ENCODE results near the gene USP36. TPM values are rescaled to one million over a fixed set of nuclear protein-coding genes. Genes with fewer than 3 reads are reported as not detected.

USP36 gene
- total RNA-seq, 1 donor from 2014 or later = 106 TPM

- intact Hi-C loops (cut with micrococcal nuclease) = loop anchor here (2.0 kb wide), 1 partner anchor 39 kb away; no protein-coding TSS in a partner anchor
These were observed 22.3 kb downstream of the USP36 start for GRCh38 chr17:78818152-78818846.

DNA sequence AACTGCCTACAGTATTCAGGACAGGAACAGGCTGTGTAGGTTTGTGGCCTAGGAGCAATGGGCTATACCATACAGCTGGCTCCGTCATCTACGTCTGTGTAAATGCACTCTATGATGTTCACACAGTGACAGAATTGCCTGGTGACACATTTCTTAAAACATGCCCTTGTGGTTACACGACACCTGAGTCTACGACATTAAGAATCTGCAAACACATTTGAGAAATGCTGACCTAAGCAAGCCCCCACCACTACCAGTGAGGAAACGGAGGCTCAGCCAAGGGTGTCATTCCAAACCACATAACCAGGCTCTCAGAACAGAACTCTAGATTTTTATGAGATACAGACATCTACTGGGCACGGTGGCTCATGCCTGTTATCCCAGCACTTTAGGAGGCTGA is 23.5 kb downstream of the USP36 start:
- intact Hi-C loops (cut with micrococcal nuclease) = loop anchor here (1.0 kb wide), 1 partner anchor 12 kb away; no protein-coding TSS in a partner anchor

DNA sequence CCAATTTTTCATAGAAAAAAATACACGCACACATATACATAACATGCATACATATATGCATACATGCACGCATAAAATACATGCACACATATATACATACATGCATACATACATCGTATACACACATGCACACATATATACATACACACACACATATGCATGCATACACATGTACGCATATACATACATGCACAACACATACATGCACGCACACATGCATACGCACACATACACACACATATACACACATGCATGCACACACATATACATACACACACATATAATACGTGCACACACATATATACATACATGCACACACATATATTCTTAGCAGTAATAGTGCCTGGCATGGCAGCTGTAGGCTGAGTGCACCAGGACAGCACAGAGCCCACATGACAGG is 24.9 kb downstream of the USP36 start:
- intact Hi-C loops (cut with micrococcal nuclease) = no loop called here

DNA sequence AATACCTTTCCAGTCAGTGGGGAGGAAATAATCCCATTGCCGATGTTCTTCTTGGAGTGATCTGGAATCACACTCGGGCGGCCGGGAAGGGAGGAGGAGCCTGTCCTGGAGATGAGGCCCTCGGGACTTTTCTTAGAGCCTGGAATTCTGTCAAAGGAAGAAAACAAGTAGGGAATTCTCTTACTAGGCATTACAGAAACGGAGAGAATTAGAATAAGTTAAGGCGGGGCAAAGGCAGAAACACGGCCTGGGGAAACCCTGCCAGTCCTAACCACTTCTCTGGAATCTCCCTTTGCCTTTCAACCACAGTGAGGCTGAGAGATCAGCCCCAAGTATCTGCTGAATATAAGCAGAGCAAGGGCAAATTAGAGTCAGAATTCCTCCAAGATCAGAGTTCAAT is 27.8 kb downstream of the USP36 start:
- intact Hi-C loops (cut with micrococcal nuclease) = no loop called here

- intact Hi-C loops (cut with micrococcal nuclease) = no loop called here
These were observed 32.5 kb downstream of the USP36 start for GRCh38 chr17:78808163-78808562.

- intact Hi-C loops (cut with micrococcal nuclease) = no loop called here
These were observed 34.2 kb downstream of the USP36 start for GRCh38 chr17:78806451-78806850.

- intact Hi-C loops (cut with micrococcal nuclease) = loop anchor here (1.0 kb wide), 1 partner anchor 12 kb away; no protein-coding TSS in a partner anchor
These were observed 35.3 kb downstream of the USP36 start for GRCh38 chr17:78805301-78805700.

DNA sequence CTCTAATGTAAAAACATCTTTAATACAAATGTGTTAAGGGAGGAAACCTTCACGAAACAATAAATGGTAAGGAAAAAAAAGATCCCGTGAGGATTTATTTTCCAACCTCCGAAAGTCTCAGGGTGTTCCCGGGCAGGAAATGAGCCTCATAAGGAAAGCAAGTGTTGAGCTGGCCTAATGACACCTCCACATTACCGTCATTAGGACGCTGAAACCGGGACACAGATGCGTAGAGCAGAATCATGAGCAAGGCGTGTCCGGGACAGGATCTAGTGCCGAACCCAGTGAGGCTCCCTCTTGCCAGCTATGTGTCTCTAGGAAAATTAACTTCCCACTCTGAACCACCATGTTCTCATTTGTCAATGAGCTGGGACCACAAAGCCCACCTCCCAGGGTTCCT is 35.8 kb downstream of the USP36 start:
- intact Hi-C loops (cut with micrococcal nuclease) = loop anchor here (1.0 kb wide), 1 partner anchor 13 kb away; no protein-coding TSS in a partner anchor

DNA sequence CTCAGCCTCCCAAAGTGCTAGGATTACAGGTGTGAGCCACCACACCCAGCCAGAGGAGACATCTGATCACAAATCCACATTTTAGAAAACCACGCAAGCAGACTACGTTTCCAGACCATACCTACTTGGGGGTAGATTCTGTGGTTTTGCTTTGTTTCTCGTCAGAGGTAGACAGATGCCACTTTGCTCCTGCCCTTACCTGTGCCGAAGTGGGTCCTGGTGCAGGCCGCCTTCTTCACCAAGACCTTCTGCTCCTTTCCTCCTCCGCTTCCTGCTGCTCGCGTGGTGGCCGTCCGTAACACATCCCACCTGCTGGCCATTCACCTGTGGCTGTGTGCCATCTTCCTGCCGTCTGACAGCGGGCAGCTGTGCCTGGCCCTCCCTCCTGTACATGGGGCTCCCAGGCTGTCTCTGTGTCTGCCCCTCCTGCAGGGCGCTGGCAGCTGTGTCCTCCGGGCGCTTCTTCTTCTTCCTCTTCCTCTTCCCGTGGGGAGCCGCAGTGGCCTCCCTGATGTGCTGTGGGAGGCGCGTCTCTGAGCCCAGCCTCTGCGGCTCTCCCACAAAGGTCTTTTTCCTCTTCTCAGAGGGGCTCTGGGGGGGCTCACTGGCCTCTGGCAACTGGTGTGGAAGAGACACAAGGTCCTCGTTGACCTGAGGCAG is 37.3 kb downstream of the USP36 start:
- intact Hi-C loops (cut with micrococcal nuclease) = no loop called here

- intact Hi-C loops (cut with micrococcal nuclease) = no loop called here
These were observed 38.2 kb downstream of the USP36 start for GRCh38 chr17:78802459-78802858.

DNA sequence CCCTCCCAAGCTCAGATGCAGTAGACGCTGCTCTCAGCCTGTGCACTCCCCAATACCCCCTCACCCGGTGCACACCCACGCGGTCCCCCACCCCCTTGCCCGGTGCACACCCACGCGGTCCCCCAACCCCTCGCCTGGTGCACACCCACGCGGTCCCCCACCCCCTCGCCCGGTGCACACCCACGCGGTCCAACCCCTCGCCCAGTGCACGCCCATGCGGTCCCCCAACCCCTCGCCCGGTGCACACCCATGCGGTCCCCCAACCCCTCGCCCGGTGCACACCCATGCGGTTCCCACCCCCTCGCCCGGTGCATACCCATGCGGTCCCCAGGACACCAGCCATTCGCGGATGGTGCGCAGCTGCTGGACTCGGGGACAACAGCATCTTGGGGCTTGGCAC is 38.6 kb downstream of the USP36 start:
- intact Hi-C loops (cut with micrococcal nuclease) = no loop called here

GRCh38 chr17:78800132-78800931 is 40.3 kb downstream of the USP36 start:
- intact Hi-C loops (cut with micrococcal nuclease) = no loop called here

DNA sequence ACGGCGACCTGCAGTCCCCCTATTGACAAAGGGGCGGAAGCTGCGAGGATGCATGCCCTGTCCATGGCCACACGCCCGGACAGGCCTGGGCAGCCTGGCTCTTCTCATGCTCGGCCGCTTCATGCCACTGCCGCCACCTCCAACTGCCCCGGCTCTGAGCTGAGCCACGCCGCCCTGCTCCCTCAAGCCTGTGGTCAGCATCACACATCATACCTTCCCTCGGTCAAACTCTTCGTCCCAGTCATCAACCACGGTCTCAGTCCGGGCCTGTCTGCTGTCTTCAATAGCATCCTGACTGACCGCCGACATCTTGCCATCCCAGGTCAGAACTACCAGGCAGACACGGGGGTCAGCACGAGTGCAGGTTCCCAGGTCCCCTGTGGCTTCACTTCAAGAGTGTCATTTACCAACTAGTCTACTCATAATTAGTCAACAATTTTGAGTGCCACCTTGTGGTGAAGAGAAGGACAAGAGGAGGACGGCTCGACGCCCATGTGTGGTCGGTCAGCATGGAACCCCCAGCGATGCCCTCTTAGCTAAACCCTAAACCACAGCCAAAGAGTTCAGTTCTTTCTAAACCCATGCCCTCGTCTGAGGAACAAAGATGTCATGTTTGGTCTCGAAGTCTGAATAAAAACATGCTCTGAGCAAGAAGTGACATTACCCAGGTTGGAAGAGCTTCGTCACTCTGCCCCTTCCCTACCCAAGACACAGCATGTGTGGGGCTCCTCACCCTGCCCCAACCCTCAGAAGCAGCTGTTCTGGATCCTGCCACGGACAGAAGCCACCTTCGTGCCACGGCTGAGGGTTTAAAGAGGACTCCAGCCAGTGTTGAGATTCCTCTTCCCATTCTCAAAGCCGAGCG is 41.7 kb downstream of the USP36 start:
- intact Hi-C loops (cut with micrococcal nuclease) = no loop called here

DNA sequence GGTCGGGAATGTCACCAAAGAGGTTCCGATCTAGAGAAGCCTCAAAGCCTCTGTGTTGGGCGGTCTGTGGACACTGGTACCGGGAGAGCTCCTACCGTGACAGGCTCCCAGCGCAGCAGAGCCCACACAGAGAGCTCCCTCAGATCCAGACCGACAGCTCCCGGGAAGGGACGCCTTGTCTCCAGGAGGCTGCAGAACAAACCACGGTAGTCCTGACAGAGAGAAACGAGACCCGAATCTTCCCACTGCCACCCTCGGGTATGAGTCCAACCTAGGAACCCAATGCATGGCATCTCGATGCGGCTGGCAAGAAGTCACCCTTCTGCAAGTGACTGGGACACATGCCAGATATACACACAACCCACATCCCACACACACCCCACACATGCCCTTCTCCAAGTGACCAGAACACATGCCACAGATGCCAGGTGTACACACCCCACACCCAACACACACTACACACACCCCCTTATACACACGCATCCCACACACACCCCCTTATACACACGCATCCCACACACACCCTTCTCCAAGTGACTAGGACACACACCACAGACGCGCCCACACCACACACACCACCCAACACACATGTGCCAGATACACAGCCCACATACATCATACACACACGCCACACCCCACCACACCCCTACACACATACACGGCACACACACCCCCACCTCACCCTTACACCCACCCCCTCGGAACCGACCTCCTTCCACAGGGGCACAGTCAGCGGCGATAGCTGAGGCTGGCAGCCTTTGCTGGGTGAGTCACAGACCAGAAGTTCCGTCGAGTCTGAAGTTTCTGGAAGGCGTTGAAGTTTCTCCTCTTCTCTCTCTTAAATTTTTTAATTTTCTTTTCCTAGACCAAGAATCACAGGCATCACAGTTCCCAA is 42.7 kb downstream of the USP36 start:
- intact Hi-C loops (cut with micrococcal nuclease) = no loop called here

- intact Hi-C loops (cut with micrococcal nuclease) = no loop called here
These were observed 43.4 kb downstream of the USP36 start for GRCh38 chr17:78797213-78797612.

- intact Hi-C loops (cut with micrococcal nuclease) = no loop called here
These were observed 44.1 kb downstream of the USP36 start for GRCh38 chr17:78796517-78796900.

GRCh38 chr17:78795861-78796516 is 44.6 kb downstream of the USP36 start:
- intact Hi-C loops (cut with micrococcal nuclease) = no loop called here

GRCh38 chr17:78794864-78795640 is 45.6 kb downstream of the USP36 start:
- intact Hi-C loops (cut with micrococcal nuclease) = no loop called here

DNA sequence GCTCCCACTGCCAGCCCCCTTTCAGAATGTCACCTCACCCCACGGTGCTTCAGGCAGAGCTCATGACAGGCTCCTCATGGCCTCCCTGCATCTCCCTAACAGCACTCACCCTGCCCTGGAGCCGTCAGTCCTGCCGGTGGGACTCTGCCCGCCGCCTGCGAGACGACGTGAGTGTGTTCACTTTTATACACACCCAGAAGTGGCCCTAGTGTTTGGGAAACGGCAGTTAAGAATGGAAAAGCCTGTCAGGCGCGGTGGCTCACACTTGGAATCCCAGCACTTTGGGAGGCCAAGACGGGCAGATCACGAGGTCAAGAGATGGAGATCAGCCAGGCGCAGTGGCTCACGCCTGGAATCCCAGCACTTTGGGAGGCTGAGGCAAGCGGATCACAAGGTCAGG is 46.2 kb downstream of the USP36 start:
- intact Hi-C loops (cut with micrococcal nuclease) = no loop called here

Data from T-helper 2 cell treated with Interferon-gamma antibody and Interleukin-4, amounts not matched to agents 100 ng/mL and 5 ng/mL, for 36 hours (primary cell).